Measurements from ENCODE around the gene STPG1. TPM values are rescaled to one million over a fixed set of nuclear protein-coding genes. Genes with fewer than 3 reads are reported as not detected.

STPG1 gene
- total RNA-seq, 4 donors from 2014 or later = 2.2 to 5.6 (median 4.1) TPM

- H3K4me3 ChIP-seq = no peak overlapping the region
- no peak for DNase-seq (ENCODE audit: extremely low spot score)
- peaks cover 0 to 15% (median 0%) of the 10 kb centered on the region in 4 donors for H3K27me3 ChIP-seq
- H3K4me1 ChIP-seq = no peaks in the 10 kb centered on the region
- no peak for TF ChIP-seq EP300 (IDR thresholded peaks at IDR 0.05)
- TF ChIP-seq POLR2AphosphoS5 (IDR thresholded peaks at IDR 0.05) = no peak
- TF ChIP-seq CTCF (IDR thresholded peaks at IDR 0.05) = no peak
- no peak for TF ChIP-seq POLR2A (IDR thresholded peaks at IDR 0.05; ENCODE audit: low read depth)
- no peaks in the 10 kb centered on the region for H3K36me3 ChIP-seq
- no peak overlapping the region for H3K27ac ChIP-seq (replicated peaks in 1 of 4)
- intact Hi-C loops (cut with DNase I) = no loop called here
- H3K9me3 ChIP-seq = no peaks in the 10 kb centered on the region
- WGBS = 88% methylated on average over 4 of the region's 4 CpGs
Measured at GRCh38 chr1:24309762-24310485, 103.7 kb downstream of the STPG1 start.

DNA sequence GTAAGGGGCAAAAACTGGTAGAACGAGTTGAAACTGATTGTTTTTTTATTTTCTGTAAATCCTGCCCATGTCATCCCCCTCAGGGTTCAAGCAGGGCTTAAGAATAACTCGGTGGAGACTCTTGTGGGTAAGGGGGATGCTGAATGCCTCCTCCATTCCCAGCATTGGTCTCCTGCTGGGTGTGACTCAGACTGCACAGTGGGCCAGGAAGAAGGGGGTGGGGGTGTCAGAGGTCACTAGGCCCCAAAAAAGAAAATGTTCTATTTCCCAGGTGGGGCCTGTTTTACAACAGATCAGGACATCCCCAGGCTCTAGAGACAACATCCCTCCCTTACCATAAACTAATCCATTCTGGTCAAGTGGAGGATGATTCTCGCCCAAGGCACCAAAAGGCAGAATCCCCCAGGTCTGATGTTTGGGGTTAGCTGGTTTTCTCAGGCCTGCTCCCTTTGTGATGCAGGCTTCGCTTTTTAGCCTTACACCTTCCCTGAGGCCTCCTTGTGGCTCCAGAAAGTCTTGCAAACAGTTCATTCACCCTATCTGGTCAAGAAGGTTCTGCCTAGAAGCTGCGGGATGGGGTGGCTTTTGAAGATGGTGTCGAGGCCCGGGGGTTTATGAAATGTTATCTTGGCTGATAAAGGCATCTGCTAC, 105.1 kb downstream of the STPG1 start:
- H3K27ac ChIP-seq (replicated peaks in 1 of 4) = no peak overlapping the region
- no peaks in the 10 kb centered on the region for H3K9me3 ChIP-seq
- H3K4me1 ChIP-seq = no peaks in the 10 kb centered on the region
- H3K4me3 ChIP-seq = no peak overlapping the region
- TF ChIP-seq CTCF (IDR thresholded peaks at IDR 0.05) = no peak
- no peak for TF ChIP-seq POLR2AphosphoS5 (IDR thresholded peaks at IDR 0.05)
- TF ChIP-seq POLR2A (IDR thresholded peaks at IDR 0.05; ENCODE audit: low read depth) = no peak
- no peak for TF ChIP-seq EP300 (IDR thresholded peaks at IDR 0.05)
- 86% methylated on average over 7 of the region's 7 CpGs for WGBS
- intact Hi-C loops (cut with DNase I) = no loop called here
- H3K36me3 ChIP-seq = no peaks in the 10 kb centered on the region
- DNase-seq (ENCODE audit: extremely low spot score) = no peak
- peaks cover 0 to 20% (median 0%) of the 10 kb centered on the region in 4 donors for H3K27me3 ChIP-seq

Other genes starting within 250 kb of the STPG1 start
- gene IFNLR1, start 226.5 kb downstream of the STPG1 start, total RNA-seq = 1 to 10 TPM in 2 of 4 donors, under 1 TPM in 2; 0.50 to 2.0 (median 1.2) TPM
- not detected for gene GRHL3, start 94.4 kb downstream of the STPG1 start, total RNA-seq
- gene NIPAL3, start 2.0 kb upstream of the STPG1 start, total RNA-seq = 10 to 100 TPM; 18.3 to 31.1 (median 26.6) TPM
- gene RCAN3, start 89.1 kb upstream of the STPG1 start, total RNA-seq = 10 to 100 TPM in 2 of 4 donors, 1 to 10 TPM in 2; 5.3 to 14.0 (median 9.3) TPM
- under 1 TPM in 3 of 4 donors, not detected in 1; 0.17 to 0.65 (median 0.34) TPM for gene NCMAP, start 142.3 kb upstream of the STPG1 start, total RNA-seq
- gene SRRM1, start 229.5 kb upstream of the STPG1 start, total RNA-seq = 10 to 100 TPM; 61.6 to 87.6 (median 63.6) TPM